Calu3 (cell line): ENCODE measurements around the gene CCDC117. TPM values are rescaled to one million over a fixed set of nuclear protein-coding genes. Genes with fewer than 3 reads are reported as not detected.
A peak's percentile ranks its signal among the peaks of the same experiment; 100 is the strongest.

ENCODE experiments used
- BruUV-seq: library from RNA; stranded (reverse); fragments of 400-500 nt; replicated peaks from 2 replicates; lab custom pipeline; 2021; lab: Mats Ljungman, UMichigan
- CTCF ChIA-PET: fragments of 300-600 bp; sonication (Branson Sonifier 250); formaldehyde crosslinking; loops from one replicate; lab custom pipeline; 2022; ENCODE audit warnings: antibody characterized with exemption; lab: Charles Lee
- DNase-seq: peaks from one replicate; pipeline ENCODE4 v3.0.0; 2022
- H3K27ac Mint-ChIP-seq: one replicate; pipeline ENCODE4 v1.8.0; 2022; ENCODE audit warnings: mixed read lengths; ENCODE audit not compliant: unreplicated experiment
- H3K27me3 Mint-ChIP-seq: one replicate; pipeline ENCODE4 v1.8.0; 2022; ENCODE audit warnings: mixed read lengths; ENCODE audit not compliant: unreplicated experiment
- H3K36me3 Mint-ChIP-seq: one replicate; pipeline ENCODE4 v1.8.0; 2022; ENCODE audit warnings: mild to moderate bottlenecking, moderate library complexity, mixed read lengths; ENCODE audit not compliant: insufficient read depth, unreplicated experiment
- H3K4me1 Mint-ChIP-seq: one replicate; pipeline ENCODE4 v1.8.0; 2022; ENCODE audit warnings: mild to moderate bottlenecking, low read depth, mixed read lengths; ENCODE audit not compliant: unreplicated experiment
- H3K4me3 Mint-ChIP-seq: one replicate; pipeline ENCODE4 v1.8.0; 2022; ENCODE audit warnings: mild to moderate bottlenecking, low read depth, moderate library complexity, mixed read lengths; ENCODE audit not compliant: unreplicated experiment
- H3K9me3 Mint-ChIP-seq: one replicate; pipeline ENCODE4 v1.8.0; 2022; ENCODE audit warnings: low read depth, mixed read lengths; ENCODE audit not compliant: unreplicated experiment
- CTCF ChIP-seq: fragments of 200-600 bp; IDR thresholded peaks from one replicate; pipeline ENCODE4 v1.8.0; 2022; ENCODE audit warnings: antibody characterized with exemption; ENCODE audit not compliant: unreplicated experiment
- intact Hi-C: fragments of 100-400 bp; cut with micrococcal nuclease; formaldehyde crosslinking; loops from one replicate; pipeline ENCODE4 v1.10.0; 2022; ENCODE audit not compliant: unreplicated experiment
- total RNA-seq: library from RNA; stranded (reverse); gene quantifications from 2 replicates; pipeline ENCODE4 v1.2.3, GENCODE V29; 2022

CCDC117 gene
- total RNA-seq, 1 experiment from 2014 or later, result 27.0 TPM

GRCh38 chr22:28783786-28784671, 11.5 kb downstream of the CCDC117 start:
- Mint-ChIP-seq H3K4me3 (no peak overlapping the region), H3K36me3 (peaks cover 61% of the 10 kb centered on the region), H3K4me1 (no peaks in the 10 kb centered on the region), H3K9me3 (no peaks in the 10 kb centered on the region), H3K27me3 (no peaks in the 10 kb centered on the region), H3K27ac (no peak overlapping the region)
- no TSS peak for BruUV-seq
- no peak for DNase-seq
- CTCF ChIA-PET, result interaction anchor here (0.5 to 0.8 kb wide), 4 partner anchors 34 to 923 kb away, joined by 4 to 7 read pairs (median 5); no protein-coding TSS in a partner anchor
- no peak for TF ChIP-seq CTCF
- intact Hi-C loops, result no loop called here

GRCh38 chr22:28788601-28789000, 16.1 kb downstream of the CCDC117 start:
- Mint-ChIP-seq H3K27me3 (no peaks in the 10 kb centered on the region), H3K4me1 (no peaks in the 10 kb centered on the region), H3K36me3 (peaks cover 66% of the 10 kb centered on the region), H3K27ac (no peak overlapping the region), H3K9me3 (no peaks in the 10 kb centered on the region), H3K4me3 (no peak overlapping the region)
- no TSS peak for BruUV-seq
- intact Hi-C loops, result no loop called here
- CTCF ChIA-PET, result interaction anchor here (0.7 kb wide), 1 partner anchor 11 kb away, joined by 3 read pairs; no protein-coding TSS in a partner anchor
- no peak for TF ChIP-seq CTCF
- DNase-seq, result no peak

GRCh38 chr22:28791124-28791523, 18.6 kb downstream of the CCDC117 start:
- Mint-ChIP-seq H3K9me3 (no peaks in the 10 kb centered on the region), H3K36me3 (peaks cover 67% of the 10 kb centered on the region), H3K27ac (peak overlapping the region; percentile 33), H3K4me1 (peaks cover 8% of the 10 kb centered on the region), H3K27me3 (no peaks in the 10 kb centered on the region), H3K4me3 (no peak overlapping the region)
- CTCF ChIA-PET, result interaction anchor here (0.5 kb wide), 1 partner anchor 26 kb away, joined by 3 read pairs; no protein-coding TSS in a partner anchor
- no peak for TF ChIP-seq CTCF
- BruUV-seq, result no TSS peak
- no peak for DNase-seq
- intact Hi-C loops, result no loop called here

GRCh38 chr22:28791841-28792490, 19.5 kb downstream of the CCDC117 start:
- DNase-seq, result no peak
- intact Hi-C loops, result no loop called here
- CTCF ChIA-PET, result no interaction called here
- peaks cover 72% of the 10 kb centered on the region for H3K36me3 Mint-ChIP-seq
- peaks cover 8% of the 10 kb centered on the region for H3K4me1 Mint-ChIP-seq
- no peak for TF ChIP-seq CTCF
- H3K4me3 Mint-ChIP-seq, result no peak overlapping the region
- H3K27me3 Mint-ChIP-seq, result no peaks in the 10 kb centered on the region
- H3K9me3 Mint-ChIP-seq, result no peaks in the 10 kb centered on the region
- peak overlapping the region; percentile 36 for H3K27ac Mint-ChIP-seq
- BruUV-seq, result no TSS peak
